Stimulated activated CD8-positive, alpha-beta memory T cell treated with anti-CD3 and anti-CD28 coated beads, Interleukin-12 subunit alpha, Interleukin-12 subunit beta, amount 100 ng/mL, for 4 hours (primary cell): ENCODE measurements around the gene COL11A1.

ENCODE experiments used
- DNase-seq: peaks from one replicate; pipeline ENCODE4 v3.0.0-alpha.2; 2020; ENCODE audit warnings: low read depth

COL11A1 gene

GRCh38 chr1:102897557-102897956 is 210.8 kb downstream of the COL11A1 start:
- no peak for DNase-seq

DNA sequence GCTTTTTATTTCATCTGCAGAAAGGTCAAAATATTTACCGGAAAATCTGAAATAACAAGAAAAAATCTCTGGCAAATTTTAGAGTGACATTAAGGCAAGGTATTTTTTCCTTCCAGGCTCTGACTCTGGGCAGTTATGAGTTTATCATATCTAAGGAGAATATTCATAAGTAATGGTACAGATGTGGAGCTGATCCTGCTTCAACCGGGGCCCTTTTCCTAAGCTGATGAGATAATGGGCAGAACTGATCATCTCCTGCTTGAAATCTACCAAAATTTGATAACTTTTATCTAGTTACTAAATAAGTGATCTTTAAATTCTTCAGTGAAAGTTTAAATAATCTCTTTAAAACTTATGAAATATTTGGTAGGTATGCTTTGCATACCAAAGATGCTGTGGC is 211.6 kb downstream of the COL11A1 start:
- DNase-seq, result no peak

DNA sequence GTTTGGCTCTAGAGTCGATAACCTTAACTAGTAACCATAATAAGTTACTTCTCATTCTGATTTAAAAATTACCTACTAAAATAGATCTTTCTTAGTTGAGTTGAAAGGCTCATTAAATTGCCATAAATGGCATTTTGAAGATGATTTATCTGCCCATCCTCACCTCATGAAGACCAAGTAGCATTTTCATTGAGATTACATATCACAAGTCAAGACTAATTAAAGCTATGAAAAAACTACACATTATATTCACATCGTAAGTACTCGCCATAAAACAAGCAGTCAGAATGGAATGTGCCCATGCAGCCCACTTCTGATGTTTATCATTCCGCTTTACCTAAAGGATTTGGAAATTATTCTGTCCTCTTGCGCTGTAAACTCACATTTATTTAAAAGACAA is 212.0 kb downstream of the COL11A1 start:
- no peak for DNase-seq

DNA sequence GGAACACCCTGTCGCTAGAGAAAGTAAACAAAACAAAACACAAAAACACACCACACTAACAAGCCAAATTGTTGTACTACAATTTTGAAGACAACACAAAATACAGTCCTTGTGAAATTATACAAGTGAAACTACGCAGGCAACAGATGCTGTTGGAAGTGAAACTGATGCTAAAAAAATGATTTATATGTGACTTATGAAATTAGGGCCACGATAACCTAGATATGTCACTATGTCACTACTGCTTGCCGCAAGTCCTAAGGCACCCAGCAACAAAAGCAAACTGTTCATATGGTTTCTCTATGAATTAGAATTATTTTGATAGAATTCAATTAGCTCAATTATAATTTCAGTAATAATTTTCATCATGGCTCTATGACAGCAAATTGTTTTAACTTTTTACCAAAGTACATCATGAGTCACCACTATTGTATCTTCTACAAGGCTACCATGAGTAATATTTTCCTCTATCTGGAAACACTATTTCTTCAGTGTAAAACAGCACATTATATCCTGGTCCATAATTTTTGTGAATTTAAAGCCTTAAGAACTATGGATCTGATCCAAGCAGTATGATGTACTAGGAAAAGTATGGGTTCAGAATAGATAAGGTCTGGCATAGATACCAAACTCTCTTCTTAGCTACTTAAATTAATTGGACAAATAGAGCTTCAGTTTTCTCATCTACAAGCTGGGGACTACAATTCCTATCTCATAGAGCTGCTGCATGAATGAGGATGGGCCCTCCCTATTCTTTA is 216.3 kb downstream of the COL11A1 start:
- no peak for DNase-seq

GRCh38 chr1:102886638-102887037 is 221.7 kb downstream of the COL11A1 start:
- DNase-seq, result no peak

- DNase-seq, result no peak
Measured at GRCh38 chr1:102884238-102884637, 224.1 kb downstream of the COL11A1 start.

DNA sequence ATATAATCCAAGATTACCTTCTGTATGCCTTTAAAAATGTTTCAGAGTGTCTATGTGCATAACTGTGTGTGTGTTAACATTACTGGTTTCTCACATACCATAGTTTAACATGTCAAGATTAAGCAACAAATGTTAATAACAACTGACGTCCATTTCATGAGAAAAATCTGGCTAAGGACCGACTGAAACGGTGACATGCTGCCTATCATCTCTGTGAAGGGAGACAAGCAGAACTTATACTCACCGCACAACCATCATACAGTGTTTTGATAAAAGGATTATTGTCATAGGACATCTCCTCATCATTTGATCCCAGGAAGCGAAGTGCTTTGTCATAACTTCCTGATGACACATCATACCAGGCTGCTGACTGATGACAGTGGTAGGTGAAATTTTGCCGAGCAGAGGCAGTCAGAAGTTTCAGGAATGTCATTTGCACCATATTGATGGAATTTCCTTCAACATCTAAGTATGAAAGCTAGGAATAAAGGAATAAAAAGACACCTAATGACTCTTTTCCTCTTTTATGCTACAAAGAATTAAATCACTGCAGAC is 228.8 kb downstream of the COL11A1 start:
- no peak for DNase-seq

DNA sequence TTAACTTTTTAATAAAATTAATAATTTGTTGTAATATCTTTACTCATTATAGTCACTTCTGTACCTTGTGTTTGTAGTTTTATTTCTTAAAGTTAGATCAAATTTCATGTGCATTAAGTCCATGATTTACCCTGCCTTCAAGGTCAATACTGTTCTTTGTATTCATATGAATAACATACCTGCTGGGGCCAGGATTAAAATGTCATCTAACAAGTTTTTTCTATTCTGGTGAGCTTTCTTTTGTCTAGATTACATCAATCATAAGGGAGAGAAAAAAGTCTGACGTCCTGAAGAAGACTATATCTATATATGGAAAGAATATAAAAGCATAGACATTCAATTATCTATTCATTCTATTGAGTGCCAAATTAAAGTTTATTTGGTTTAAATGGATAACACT is 232.6 kb downstream of the COL11A1 start:
- no peak for DNase-seq

DNA sequence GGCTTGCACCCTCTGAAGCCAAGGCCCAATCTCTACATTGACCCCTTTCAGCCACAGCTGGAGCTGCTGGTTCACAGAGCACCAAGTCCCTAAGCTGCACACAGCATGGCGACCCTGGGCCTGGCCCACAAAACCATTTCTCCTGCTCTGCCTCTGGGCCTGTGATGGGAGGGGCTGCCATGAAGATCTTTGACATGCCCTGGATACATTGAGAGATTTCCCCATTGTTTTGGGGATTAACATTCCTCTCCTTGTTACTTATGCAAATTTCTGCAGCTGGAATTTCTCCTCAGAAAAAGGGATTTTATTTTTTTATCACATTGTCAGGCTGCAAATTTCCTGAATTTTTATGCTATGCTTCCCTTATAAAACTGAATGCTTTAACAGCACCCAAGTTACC is 235.8 kb downstream of the COL11A1 start:
- no peak for DNase-seq

- no peak for DNase-seq
Measured at GRCh38 chr1:102872097-102872496, 236.2 kb downstream of the COL11A1 start.

DNA sequence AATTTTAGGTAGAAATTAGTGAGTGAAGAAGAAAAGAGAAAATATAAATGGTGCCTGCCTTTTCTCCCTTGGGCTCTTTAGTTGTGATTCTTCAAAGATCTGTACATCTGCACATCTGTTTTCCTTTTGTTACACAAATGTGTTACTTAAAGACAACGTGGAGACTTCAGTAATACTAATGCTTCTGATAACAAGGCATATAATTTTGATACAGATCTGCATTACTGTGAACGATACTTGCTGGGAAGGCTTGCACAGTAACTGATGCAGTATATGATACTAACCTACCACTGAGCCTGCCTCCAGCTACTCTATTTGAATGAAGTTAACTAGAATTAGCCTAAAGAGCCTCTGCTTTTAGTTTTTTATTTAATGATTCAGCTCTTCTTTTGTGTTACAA is 244.6 kb downstream of the COL11A1 start:
- DNase-seq, result no peak

DNA sequence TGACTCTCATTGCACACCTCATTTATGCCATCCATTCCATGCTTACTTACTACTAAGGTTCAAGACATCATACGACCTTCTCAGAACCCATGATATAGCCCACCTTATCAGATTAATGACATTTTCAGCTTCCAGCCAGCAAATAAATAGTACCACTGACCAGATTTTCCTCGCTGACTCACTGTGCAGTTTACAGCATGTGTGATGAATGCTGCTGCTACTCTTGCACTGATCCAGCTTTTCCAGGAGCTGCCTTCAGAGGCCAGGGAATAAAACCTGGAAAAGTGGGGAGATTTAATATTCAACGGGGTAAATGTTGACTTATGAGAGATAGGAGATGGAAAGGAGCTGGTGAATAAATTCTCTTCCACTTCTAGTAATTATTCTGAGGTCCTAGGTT is 247.1 kb downstream of the COL11A1 start:
- DNase-seq, result no peak

DNA sequence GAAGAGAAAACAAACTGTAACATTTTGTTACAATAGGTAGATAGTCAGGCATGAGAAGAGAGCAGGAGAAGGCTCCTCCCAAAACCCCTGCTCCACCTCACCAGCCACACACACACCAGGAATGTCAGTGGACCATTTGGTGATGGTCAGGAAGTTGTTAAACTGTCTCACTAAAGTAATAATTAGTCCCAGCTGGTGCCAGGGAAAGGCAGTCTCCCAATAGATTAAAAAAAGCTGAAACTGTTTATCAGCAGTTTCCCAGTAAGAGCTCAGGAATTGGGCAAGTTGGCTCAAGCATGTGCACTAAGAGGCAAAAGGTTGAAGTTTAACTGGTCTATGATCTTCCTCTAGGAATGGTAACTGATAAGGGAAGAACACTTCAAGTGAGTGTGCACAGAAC is 249.6 kb downstream of the COL11A1 start:
- no peak for DNase-seq

- no peak for DNase-seq
Measured at GRCh38 chr1:102857251-102857650, 251.1 kb downstream of the COL11A1 start.

GRCh38 chr1:102853701-102854187 is 254.6 kb downstream of the COL11A1 start:
- DNase-seq, result no peak

- DNase-seq, result no peak
Measured at GRCh38 chr1:102853136-102853535, 255.2 kb downstream of the COL11A1 start.

DNA sequence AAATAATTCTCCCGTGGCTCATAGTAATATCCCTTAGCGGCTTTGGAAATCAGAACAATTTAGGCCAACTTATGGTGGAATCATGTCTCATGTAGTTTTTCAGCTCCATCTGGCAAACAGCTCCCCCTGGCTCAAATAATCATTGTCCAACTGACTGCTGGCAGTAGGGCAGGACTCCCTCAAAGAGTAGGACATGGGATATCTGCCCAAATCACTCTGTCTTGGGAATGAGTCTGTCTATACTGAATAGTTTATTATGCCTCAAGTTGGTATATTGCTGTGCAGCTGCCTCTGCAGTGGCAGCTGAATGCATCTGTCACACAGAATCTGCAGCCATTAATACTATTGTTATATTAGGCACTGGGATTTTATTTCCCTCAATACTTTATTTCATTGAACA is 255.7 kb downstream of the COL11A1 start:
- no peak for DNase-seq

DNA sequence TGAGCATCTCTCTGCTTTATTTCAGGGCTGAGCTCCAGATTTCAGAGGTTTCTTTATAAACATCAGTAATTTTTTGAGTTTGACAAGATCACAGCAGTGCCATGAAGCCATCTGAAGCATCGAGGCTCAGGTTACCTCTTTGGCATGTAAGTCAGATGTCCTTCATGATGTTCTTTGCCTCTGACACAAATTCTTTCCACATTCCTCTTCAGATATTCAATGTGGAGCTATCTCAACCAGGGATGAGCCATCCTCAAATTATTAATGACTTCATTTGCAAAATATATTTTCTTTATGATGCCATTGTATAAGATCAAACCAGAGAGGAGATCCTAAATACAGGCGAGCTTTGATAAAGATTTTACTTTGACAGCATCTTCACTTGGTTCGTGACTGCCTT is 256.7 kb downstream of the COL11A1 start:
- no peak for DNase-seq

GRCh38 chr1:102842606-102843005 is 265.7 kb downstream of the COL11A1 start:
- no peak for DNase-seq

GRCh38 chr1:102840741-102841140 is 267.6 kb downstream of the COL11A1 start:
- DNase-seq, result no peak

- no peak for DNase-seq
Measured at GRCh38 chr1:102838016-102838415, 270.3 kb downstream of the COL11A1 start.

DNA sequence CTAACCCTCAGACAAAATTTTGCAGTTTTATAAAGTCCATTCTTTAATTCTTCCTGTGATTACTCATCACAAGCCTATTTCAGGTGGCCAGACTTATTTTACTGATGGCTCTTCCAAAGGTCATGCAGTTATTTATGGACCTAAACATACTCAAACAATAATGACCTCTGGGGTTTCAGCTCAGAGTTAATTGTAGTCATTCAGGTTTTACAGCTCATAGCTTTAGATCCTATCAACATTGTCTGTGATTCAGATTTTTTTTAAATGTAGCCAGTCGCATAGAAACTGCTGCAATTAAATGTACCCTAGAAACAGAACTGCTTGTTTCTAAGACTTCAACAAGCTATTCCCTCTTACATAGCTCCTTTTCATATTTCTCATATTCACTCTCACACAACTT is 270.8 kb downstream of the COL11A1 start:
- no peak for DNase-seq

GRCh38 chr1:102836991-102837390 is 271.3 kb downstream of the COL11A1 start:
- no peak for DNase-seq
